ENCODE measurements around the gene CACNA2D4.

DNA sequence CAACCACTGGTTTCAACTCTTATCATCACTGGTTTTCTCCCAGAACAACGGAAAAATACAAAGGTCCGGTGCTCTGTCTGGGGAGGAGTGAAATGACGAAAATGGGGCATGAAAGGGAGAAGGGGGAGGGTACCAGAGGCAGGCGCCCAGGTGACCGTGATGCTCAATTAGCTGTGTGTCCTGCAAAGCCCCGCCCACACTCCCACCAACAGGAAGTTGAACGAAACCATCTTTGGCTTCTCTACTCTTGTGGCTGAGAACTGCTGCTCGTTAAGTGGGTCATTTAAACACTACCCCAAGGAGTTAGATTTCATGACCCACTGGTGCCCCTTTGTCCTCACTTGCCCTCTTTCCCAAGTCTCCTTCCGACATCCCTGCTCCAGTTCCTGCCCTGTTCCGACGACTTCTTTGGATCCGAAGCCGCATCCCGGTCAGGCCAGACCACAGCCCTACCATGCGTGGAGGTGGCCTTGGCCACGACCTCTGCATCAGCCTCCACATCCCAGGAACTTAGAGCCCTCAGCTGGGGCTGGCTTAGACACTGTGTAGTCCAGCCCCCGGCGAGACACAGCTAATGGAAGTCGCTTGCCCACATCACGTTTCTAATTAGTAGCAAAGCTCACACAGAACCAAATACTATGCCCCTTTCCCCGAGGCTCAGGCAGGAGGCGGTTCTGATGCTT lies 109.5 kb downstream of the CACNA2D4 start:
- TF ChIP-seq EZH2 (IDR thresholded peaks at IDR 0.05; ENCODE audit: insufficient read depth, poor library complexity, severe bottlenecking): no peak
- no peak for TF ChIP-seq EZH2phosphoT487 (IDR thresholded peaks at IDR 0.05; ENCODE audit: insufficient read depth, low read depth)
